WTC11 (cell line): Measurements from ENCODE around the gene VIM. TPM values are rescaled to one million over a fixed set of nuclear protein-coding genes. Genes with fewer than 3 reads are reported as not detected.

Experiments
- ATAC-seq: fragments of 200-7000 bp; cut with Tn5 transposase; 2 replicates; pipeline ENCODE4 v1.10.0; 2021; ENCODE audit warnings: mild to moderate bottlenecking, moderate library complexity
- CTCF ChIA-PET: fragments of 300-600 bp; sonication (Branson Sonifier 250); formaldehyde crosslinking; loops from one replicate; lab custom pipeline; 2021; ENCODE audit warnings: antibody characterized with exemption; lab: Charles Lee
- POLR2A ChIA-PET: fragments of 350-600 bp; sonication (Branson Sonifier 250); formaldehyde crosslinking; loops from one replicate; lab custom pipeline; 2021; ENCODE audit warnings: antibody characterized with exemption; lab: Charles Lee
- DNase-seq: peaks from one replicate; pipeline ENCODE4 v3.0.0; 2021; ENCODE audit warnings: low spot score
- H3K27ac Mint-ChIP-seq: 2 replicates; pipeline ENCODE4 v1.8.0; 2021; ENCODE audit warnings: mixed read lengths
- H3K27me3 Mint-ChIP-seq: 2 replicates; pipeline ENCODE4 v1.8.0; 2021; ENCODE audit warnings: low read depth, mild to moderate bottlenecking, moderate library complexity, mixed read lengths
- H3K36me3 Mint-ChIP-seq: 2 replicates; pipeline ENCODE4 v1.8.0; 2021; ENCODE audit warnings: mixed read lengths
- H3K4me1 Mint-ChIP-seq: 2 replicates; pipeline ENCODE4 v1.8.0; 2022; ENCODE audit warnings: mixed read lengths
- H3K4me3 Mint-ChIP-seq: 2 replicates; pipeline ENCODE4 v1.8.0; 2021; ENCODE audit warnings: mild to moderate bottlenecking, moderate library complexity, mixed read lengths
- H3K9me3 Mint-ChIP-seq: 2 replicates; pipeline ENCODE4 v1.8.0; 2021; ENCODE audit warnings: mixed read lengths
- CREM ChIP-seq: sonication (generic); formaldehyde crosslinking; IDR thresholded peaks from 2 replicates; pipeline ENCODE4 v1.8.1; 2022; ENCODE audit warnings: mild to moderate bottlenecking, missing genetic modification reagents, moderate library complexity
- ELF4 ChIP-seq: sonication (generic); formaldehyde crosslinking; IDR thresholded peaks from 2 replicates; pipeline ENCODE4 v1.8.1; 2022; ENCODE audit warnings: low read depth, mild to moderate bottlenecking, moderate library complexity, missing genetic modification reagents
- ERG ChIP-seq: fragments of 250-450 bp; sonication (Bioruptor Pico); IDR thresholded peaks from 2 replicates; pipeline ENCODE4 v1.8.0; 2021; ENCODE audit warnings: mild to moderate bottlenecking
- ETV6 ChIP-seq: sonication (generic); formaldehyde crosslinking; IDR thresholded peaks from 2 replicates; pipeline ENCODE4 v1.8.1; 2022; ENCODE audit warnings: mild to moderate bottlenecking, missing genetic modification reagents
- FOXP1 ChIP-seq: sonication (generic); formaldehyde crosslinking; IDR thresholded peaks from 2 replicates; pipeline ENCODE4 v1.8.0; 2022; ENCODE audit warnings: missing genetic modification reagents, mild to moderate bottlenecking, moderate library complexity, borderline replicate concordance
- FOXP4 ChIP-seq: sonication (generic); formaldehyde crosslinking; IDR thresholded peaks from 2 replicates; pipeline ENCODE4 v1.8.0; 2022; ENCODE audit warnings: mild to moderate bottlenecking, missing genetic modification reagents
- GRHL2 ChIP-seq: fragments of 250-450 bp; sonication (Bioruptor Pico); IDR thresholded peaks from 2 replicates; pipeline ENCODE4 v1.8.0; 2022; ENCODE audit warnings: mild to moderate bottlenecking, moderate library complexity; ENCODE audit not compliant: insufficient replicate concordance, severe bottlenecking
- HMGXB4 ChIP-seq: sonication (generic); formaldehyde crosslinking; IDR thresholded peaks from 2 replicates; pipeline ENCODE4 v1.8.1; 2023; ENCODE audit warnings: mild to moderate bottlenecking, moderate library complexity, missing genetic modification reagents
- IRF1 ChIP-seq: sonication (generic); formaldehyde crosslinking; IDR thresholded peaks from 2 replicates; pipeline ENCODE4 v1.8.0; 2023; ENCODE audit warnings: missing genetic modification reagents
- MAX ChIP-seq: sonication (generic); formaldehyde crosslinking; IDR thresholded peaks from 2 replicates; pipeline ENCODE4 v1.8.0; 2022; ENCODE audit warnings: mild to moderate bottlenecking, missing genetic modification reagents
- MYBL2 ChIP-seq: sonication (generic); formaldehyde crosslinking; IDR thresholded peaks from 2 replicates; pipeline ENCODE4 v1.8.1; 2023; ENCODE audit warnings: mild to moderate bottlenecking, moderate library complexity, missing genetic modification reagents
- NFE2L1 ChIP-seq: sonication (generic); formaldehyde crosslinking; IDR thresholded peaks from 2 replicates; pipeline ENCODE4 v1.8.1; 2023; ENCODE audit warnings: missing genetic modification reagents
- RELA ChIP-seq: sonication (generic); formaldehyde crosslinking; IDR thresholded peaks from 2 replicates; pipeline ENCODE4 v1.8.1; 2022; ENCODE audit warnings: missing genetic modification reagents, mild to moderate bottlenecking, borderline replicate concordance
- SP1 ChIP-seq: sonication (generic); formaldehyde crosslinking; conservative IDR thresholded peaks from 2 replicates; pipeline ENCODE4 v1.8.1; 2022; ENCODE audit warnings: missing genetic modification reagents
- TEAD4 ChIP-seq: sonication (generic); formaldehyde crosslinking; IDR thresholded peaks from 2 replicates; pipeline ENCODE4 v1.8.0; 2022; ENCODE audit warnings: mild to moderate bottlenecking, missing genetic modification reagents
- ZNF317 ChIP-seq: sonication (generic); formaldehyde crosslinking; IDR thresholded peaks from 2 replicates; pipeline ENCODE4 v1.8.1; 2023; ENCODE audit warnings: low read depth, mild to moderate bottlenecking, moderate library complexity, missing genetic modification reagents, borderline replicate concordance
- total RNA-seq: library from RNA; stranded (reverse); gene quantifications from 3 replicates; pipeline ENCODE4 v1.2.3, GENCODE V29; 2021

The VIM gene
- total RNA-seq, 1 experiment from 2014 or later = 74.1 TPM

GRCh38 chr10:17200912-17201793 lies 26.9 kb upstream of the VIM start, which contains the start of gene TRDMT1 (continued):
- TF ChIP-seq MYBL2 = peak; percentile 81; the same call in 1 of the 2 replicates
- TF ChIP-seq CREM (CRISPR knock-in tag) = peak; percentile 80; the same call in 1 of the 2 replicates
- TF ChIP-seq ELF4 (CRISPR knock-in tag) = 0 out of 2 replicates have a peak, but pooled peaks have one; percentile 36
- TF ChIP-seq ERG = no peak
- TF ChIP-seq SP1 = peak; percentile 89
- 0 out of 2 replicates have a peak, but pooled peaks have one; percentile 26 for TF ChIP-seq IRF1 (CRISPR knock-in tag)
- TF ChIP-seq HMGXB4 (CRISPR knock-in tag) = peak; percentile 91
- peak; percentile 87 for TF ChIP-seq MAX (CRISPR knock-in tag)
- peak; percentile 93 for TF ChIP-seq FOXP4 (CRISPR knock-in tag)
- 0 out of 2 replicates have a peak, but pooled peaks have one; percentile 29 for TF ChIP-seq ZNF317 (CRISPR knock-in tag)
- TF ChIP-seq FOXP1 (CRISPR knock-in tag) = peak; percentile 97
- peak; percentile 40; the same call in 1 of the 2 replicates for TF ChIP-seq RELA (CRISPR knock-in tag)
- TF ChIP-seq GRHL2 = no peak
- TF ChIP-seq TEAD4 (CRISPR knock-in tag) = 0 out of 2 replicates have a peak, but pooled peaks have one; percentile 28

DNA sequence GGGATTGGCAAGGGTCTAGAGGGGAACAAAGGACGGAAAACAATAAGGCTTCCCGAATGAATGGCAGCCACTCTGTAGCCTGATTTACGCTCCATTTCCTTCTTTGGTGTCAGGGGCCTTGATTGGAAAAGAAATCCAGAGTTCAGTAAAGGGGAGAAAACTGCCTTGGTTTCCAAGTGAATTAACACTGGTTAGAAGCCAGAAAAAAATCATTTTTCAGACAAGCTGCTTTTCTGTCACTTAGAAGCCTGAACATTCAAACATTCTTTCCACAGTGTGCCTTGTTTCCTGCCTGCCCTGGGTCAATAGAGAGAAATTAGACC lies 26.3 kb upstream of the VIM start:
- Mint-ChIP-seq H3K27me3 (no peaks in the 10 kb centered on the region), H3K4me3 (peak overlapping the region; percentile 83)

More for the DNA sequence above, 26.3 kb upstream of the VIM start:
- H3K36me3 Mint-ChIP-seq = no peaks in the 10 kb centered on the region
- DNase-seq (no peak), ATAC-seq (no peak)
- 0 out of 2 replicates have a peak, but pooled peaks have one; percentile 37 for TF ChIP-seq IRF1 (CRISPR knock-in tag)
- TF ChIP-seq NFE2L1 (CRISPR knock-in tag) = no peak
- TF ChIP-seq ETV6 (CRISPR knock-in tag) = 0 out of 2 replicates have a peak, but pooled peaks have one; percentile 5
- H3K4me1 Mint-ChIP-seq = peaks cover 48% of the 10 kb centered on the region
- POLR2A ChIA-PET = interaction anchor here (0.7 to 1.6 kb wide), 3 partner anchors 11 to 384 kb away, joined by 3 to 6 read pairs (median 6); partner anchors contain the start of gene RSU1
- peak overlapping the region; percentile 89 for H3K27ac Mint-ChIP-seq
- CTCF ChIA-PET = interaction anchor here (1.0 to 1.7 kb wide), 2 partner anchors 26 to 28 kb away, joined by 6 to 20 read pairs; partner anchors contain the start of gene VIM
- no peaks in the 10 kb centered on the region for H3K9me3 Mint-ChIP-seq
